Brain microvascular endothelial cell (primary cell): Measurements from ENCODE around the gene ACSF3.

ENCODE experiments used
- DNase-seq: peaks from one replicate; pipeline ENCODE4 v3.0.0-alpha.2; 2020
- H3K27ac ChIP-seq: fragments of 250-450 bp; sonication (Bioruptor Pico); 2 replicates; pipeline ENCODE4 v1.5.1; 2020; ENCODE audit warnings: mild to moderate bottlenecking, moderate library complexity
- H3K27me3 ChIP-seq: fragments of 250-450 bp; sonication (Bioruptor Pico); replicated peaks from 2 replicates; pipeline ENCODE4 v1.5.1; 2020; ENCODE audit warnings: mild to moderate bottlenecking
- H3K36me3 ChIP-seq: fragments of 250-450 bp; sonication (Bioruptor Pico); replicated peaks from 2 replicates; pipeline ENCODE4 v1.5.1; 2020; ENCODE audit warnings: mild to moderate bottlenecking
- H3K4me3 ChIP-seq: 2 replicates; pipeline ENCODE4 v1.5.1; 2011; ENCODE audit warnings: low read depth, mild to moderate bottlenecking, control low read depth, low read length, moderate library complexity
- in situ Hi-C: cut with HindIII; loops from 2 replicates; pipeline ENCODE4 v1.10.0; 2017; ENCODE audit warnings: low sequenced_read_pairs, low pct_ligation_motif_present
- TF ChIP-seq, protein P1 (sequence below): IDR thresholded peaks from 2 replicates; pipeline ENCODE4 v1.5.1; 2011; ENCODE audit warnings: low read depth, mild to moderate bottlenecking, moderate library complexity, low read length, control low read depth, inconsistent platforms; ENCODE audit errors: missing control alignments

Gene ACSF3

GRCh38 chr16:89146211-89147005 lies 52.8 kb downstream of the ACSF3 start:
- H3K4me3 ChIP-seq: no peak overlapping the region
- TF ChIP-seq, protein P1, sequence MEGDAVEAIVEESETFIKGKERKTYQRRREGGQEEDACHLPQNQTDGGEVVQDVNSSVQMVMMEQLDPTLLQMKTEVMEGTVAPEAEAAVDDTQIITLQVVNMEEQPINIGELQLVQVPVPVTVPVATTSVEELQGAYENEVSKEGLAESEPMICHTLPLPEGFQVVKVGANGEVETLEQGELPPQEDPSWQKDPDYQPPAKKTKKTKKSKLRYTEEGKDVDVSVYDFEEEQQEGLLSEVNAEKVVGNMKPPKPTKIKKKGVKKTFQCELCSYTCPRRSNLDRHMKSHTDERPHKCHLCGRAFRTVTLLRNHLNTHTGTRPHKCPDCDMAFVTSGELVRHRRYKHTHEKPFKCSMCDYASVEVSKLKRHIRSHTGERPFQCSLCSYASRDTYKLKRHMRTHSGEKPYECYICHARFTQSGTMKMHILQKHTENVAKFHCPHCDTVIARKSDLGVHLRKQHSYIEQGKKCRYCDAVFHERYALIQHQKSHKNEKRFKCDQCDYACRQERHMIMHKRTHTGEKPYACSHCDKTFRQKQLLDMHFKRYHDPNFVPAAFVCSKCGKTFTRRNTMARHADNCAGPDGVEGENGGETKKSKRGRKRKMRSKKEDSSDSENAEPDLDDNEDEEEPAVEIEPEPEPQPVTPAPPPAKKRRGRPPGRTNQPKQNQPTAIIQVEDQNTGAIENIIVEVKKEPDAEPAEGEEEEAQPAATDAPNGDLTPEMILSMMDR: no peak
- H3K36me3 ChIP-seq: no peaks in the 10 kb centered on the region
- no peaks in the 10 kb centered on the region for H3K27me3 ChIP-seq
- H3K27ac ChIP-seq: no peak overlapping the region
- no peak for DNase-seq
- in situ Hi-C loops: no loop called here

DNA sequence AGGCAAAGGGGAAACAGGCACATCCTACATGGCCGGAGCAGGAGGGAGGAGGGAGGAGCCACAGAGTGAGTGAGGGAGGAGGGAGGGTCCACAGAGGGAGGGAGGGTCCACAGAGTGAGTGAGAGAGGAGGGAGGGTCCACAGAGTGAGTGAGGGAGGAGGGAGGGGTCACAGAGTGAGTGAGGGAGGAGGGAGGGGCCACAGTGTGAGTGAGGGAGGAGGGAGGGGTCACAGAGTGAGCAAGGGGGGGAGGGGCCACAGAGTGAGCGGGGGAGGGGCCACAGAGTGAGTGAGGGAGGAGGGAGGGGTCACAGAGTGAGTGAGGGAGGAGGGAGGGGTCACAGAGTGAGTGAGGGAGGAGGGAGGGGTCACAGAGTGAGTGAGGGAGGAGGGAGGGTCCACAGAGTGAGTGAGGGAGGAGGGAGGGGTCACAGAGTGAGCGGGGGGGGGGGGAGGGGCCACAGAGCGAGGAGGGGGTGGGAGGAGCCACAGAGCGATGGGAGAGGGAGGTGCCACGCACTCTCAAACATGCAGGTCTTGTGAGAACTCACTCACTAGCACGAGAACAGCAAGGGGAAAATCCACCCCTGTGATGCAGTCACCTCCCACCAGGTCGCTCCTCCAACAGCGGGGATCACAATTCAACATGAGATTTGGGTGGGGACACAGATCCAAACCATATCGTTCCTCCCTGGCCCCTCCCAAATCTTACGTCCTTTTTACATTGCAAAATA lies 53.6 kb downstream of the ACSF3 start:
- TF ChIP-seq, protein P1: no peak
- no peak for DNase-seq
- Histone ChIP-seq H3K27me3 (no peaks in the 10 kb centered on the region), H3K27ac (no peak overlapping the region), H3K36me3 (no peaks in the 10 kb centered on the region), H3K4me3 (no peak overlapping the region)
- in situ Hi-C loops: no loop called here

DNA sequence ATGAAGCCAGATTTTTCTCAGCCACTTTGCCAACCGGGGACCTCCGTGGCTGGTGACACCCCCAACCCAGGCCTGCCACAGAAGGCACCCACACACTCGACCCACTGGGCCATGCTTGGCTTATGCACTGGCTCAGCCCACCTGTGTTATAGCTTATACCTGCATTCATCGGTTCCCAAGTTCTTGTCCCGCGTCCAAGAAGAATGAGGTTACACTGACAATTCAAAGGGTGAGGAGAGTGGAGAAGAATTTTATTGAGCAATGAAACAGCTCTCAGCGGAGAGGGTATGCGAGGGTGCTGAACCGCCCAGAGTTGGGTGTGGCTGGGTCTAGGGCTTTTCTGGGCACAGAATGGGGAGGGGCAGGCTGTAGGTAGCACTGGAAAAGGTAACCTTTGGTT lies 55.7 kb downstream of the ACSF3 start:
- no peak for DNase-seq
- TF ChIP-seq, protein P1: no peak
- in situ Hi-C loops: no loop called here
- H3K27me3 ChIP-seq: no peaks in the 10 kb centered on the region
- no peak overlapping the region for H3K27ac ChIP-seq
- no peak overlapping the region for H3K4me3 ChIP-seq
- H3K36me3 ChIP-seq: no peaks in the 10 kb centered on the region

- in situ Hi-C loops: loop anchor here (25.0 kb wide), 1 partner anchor 388 kb away; no protein-coding TSS in a partner anchor
- Histone ChIP-seq H3K27me3 (no peaks in the 10 kb centered on the region), H3K27ac (no peak overlapping the region), H3K36me3 (no peaks in the 10 kb centered on the region), H3K4me3 (no peak overlapping the region)
- DNase-seq: no peak
- TF ChIP-seq, protein P1: no peak
These were observed 56.6 kb downstream of the ACSF3 start for GRCh38 chr16:89150090-89150835.

DNA sequence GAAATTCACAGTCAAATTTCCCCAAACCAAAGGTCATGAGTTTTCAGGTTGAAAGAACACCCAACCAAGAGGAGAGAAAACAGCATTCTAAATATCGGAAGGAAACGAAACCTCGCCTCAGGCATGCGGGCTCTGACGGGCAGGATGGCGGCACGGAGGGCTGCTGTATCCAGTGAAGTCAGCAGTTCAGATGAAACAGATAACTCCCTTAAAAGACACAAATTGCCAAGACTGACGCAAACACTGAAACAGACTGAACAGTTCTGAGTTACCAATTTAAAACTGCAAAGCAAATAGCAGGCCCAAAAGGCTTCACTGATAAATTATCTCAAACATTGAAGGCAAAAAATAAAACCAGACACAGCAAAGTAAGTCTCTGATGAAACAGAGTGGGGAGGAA lies 57.3 kb downstream of the ACSF3 start:
- Histone ChIP-seq H3K27me3 (no peaks in the 10 kb centered on the region), H3K27ac (no peak overlapping the region), H3K4me3 (no peak overlapping the region), H3K36me3 (no peaks in the 10 kb centered on the region)
- DNase-seq: no peak
- TF ChIP-seq, protein P1: no peak
- in situ Hi-C loops: loop anchor here (25.0 kb wide), 1 partner anchor 389 kb away; no protein-coding TSS in a partner anchor
